IgD-negative memory B cell (primary cell): ENCODE data around the gene ALDH4A1. TPM values are rescaled to one million over a fixed set of nuclear protein-coding genes. Genes with fewer than 3 reads are reported as not detected.

Experiments
- H3K27ac Mint-ChIP-seq, 3 donors: one replicate each; pipeline ENCODE4 v1.8.0; 2020 to 2022; ENCODE audit warnings: mild to moderate bottlenecking in 3 of 3, mixed read lengths in 3 of 3, moderate library complexity in 1 of 3
- H3K27me3 Mint-ChIP-seq: one replicate; pipeline ENCODE4 v1.8.0; 2021; ENCODE audit warnings: mixed read lengths
- H3K36me3 Mint-ChIP-seq: one replicate; pipeline ENCODE4 v1.8.0; 2020; ENCODE audit warnings: mild to moderate bottlenecking, mixed read lengths
- H3K4me1 Mint-ChIP-seq, 3 donors: one replicate each; pipeline ENCODE4 v1.8.0; 2020 to 2022; ENCODE audit warnings: mixed read lengths in 3 of 3, mild to moderate bottlenecking in 1 of 3
- H3K4me3 Mint-ChIP-seq, 4 donors: one replicate each; pipeline ENCODE4 v1.8.0; 2020 to 2022; ENCODE audit warnings: mild to moderate bottlenecking in 4 of 4, mixed read lengths in 4 of 4, moderate library complexity in 3 of 4
- H3K9me3 Mint-ChIP-seq, 3 donors: one replicate each; pipeline ENCODE4 v1.8.0; 2020 to 2021; ENCODE audit warnings: mixed read lengths in 3 of 3, mild to moderate bottlenecking in 1 of 3
- polyA plus RNA-seq: library from polyadenylated mRNA; unstranded; fragments of 300-500 nt; fragmentation: Illumina TruSeq; gene quantifications from one replicate; pipeline ENCODE4 v1.2.3, GENCODE V29; 2021

The ALDH4A1 gene
- polyA plus RNA-seq, 1 donor from 2014 or later, result 2.8 TPM

DNA sequence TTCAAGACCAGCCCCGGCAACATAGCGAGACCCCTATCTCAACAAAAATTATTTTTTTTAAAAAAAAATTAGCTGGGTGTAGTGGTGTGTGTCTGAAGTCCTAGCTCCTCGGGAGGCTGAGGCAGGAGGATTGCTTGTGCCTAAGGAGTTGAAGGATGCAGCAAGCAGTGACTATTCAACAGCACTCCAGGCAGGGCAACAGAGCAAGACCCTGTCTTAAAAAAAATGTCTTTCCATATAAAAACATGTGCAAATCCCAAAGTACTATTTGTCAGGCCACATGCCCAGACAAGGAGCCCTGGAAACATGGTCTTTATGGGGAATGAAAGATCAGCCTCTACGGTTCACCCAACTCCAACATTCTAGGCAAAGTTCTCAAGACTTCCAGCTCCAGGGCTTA, 40.8 kb upstream of the ALDH4A1 start:
- Mint-ChIP-seq H3K36me3 (peaks cover 5% of the 10 kb centered on the region), H3K27ac (no peak overlapping the region), H3K9me3 (no peaks in the 10 kb centered on the region), H3K27me3 (no peaks in the 10 kb centered on the region), H3K4me3 (no peak overlapping the region), H3K4me1 (peaks cover 18 to 38% (median 33%) of the 10 kb centered on the region in 3 donors)

GRCh38 chr1:18942340-18942739, 40.0 kb upstream of the ALDH4A1 start:
- Mint-ChIP-seq H3K4me3 (no peak overlapping the region), H3K27me3 (no peaks in the 10 kb centered on the region), H3K36me3 (peaks cover 5% of the 10 kb centered on the region), H3K4me1 (peaks cover 13 to 30% (median 28%) of the 10 kb centered on the region in 3 donors), H3K9me3 (no peaks in the 10 kb centered on the region), H3K27ac (no peak overlapping the region)

GRCh38 chr1:18941221-18942141, 39.1 kb upstream of the ALDH4A1 start:
- Mint-ChIP-seq H3K4me3 (no peak overlapping the region), H3K9me3 (no peaks in the 10 kb centered on the region), H3K27me3 (no peaks in the 10 kb centered on the region), H3K27ac (peak overlapping the region in 1 of 3 donors; percentile 23), H3K4me1 (peaks cover 18 to 28% (median 23%) of the 10 kb centered on the region in 3 donors), H3K36me3 (peaks cover 5% of the 10 kb centered on the region)

DNA sequence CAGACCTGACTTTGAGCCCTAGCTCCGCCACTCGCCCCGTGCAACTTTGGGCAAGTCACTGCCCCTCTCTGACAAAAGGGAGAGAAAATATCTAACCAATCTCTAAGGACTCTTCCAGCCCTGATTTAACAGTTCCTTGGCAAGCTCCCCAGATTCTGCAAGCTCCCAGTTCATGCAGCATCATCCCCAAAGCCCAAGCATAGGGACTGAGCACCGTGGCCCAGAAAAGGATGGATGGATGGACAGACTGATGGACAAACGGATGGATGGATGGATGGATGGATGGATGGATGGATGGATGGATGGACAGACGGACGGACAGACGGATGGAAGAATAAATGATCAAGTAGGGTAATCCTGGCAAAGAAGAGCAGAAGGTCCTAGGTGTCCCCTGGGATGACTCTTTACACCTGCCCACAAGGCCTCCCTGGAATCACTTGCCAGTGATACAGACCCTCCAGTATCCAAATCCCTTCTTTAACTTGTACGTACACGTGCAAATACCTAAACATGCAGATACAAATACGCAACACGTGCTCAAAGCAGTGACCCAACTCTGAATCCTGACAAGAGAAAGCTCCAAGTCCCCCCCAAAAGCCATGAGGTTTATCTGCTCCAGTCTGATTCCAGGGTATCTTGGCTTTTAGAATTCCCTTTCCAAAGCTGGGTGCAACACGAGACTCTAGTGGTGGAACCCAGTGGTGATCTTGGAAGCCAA, 38.1 kb upstream of the ALDH4A1 start:
- H3K36me3 Mint-ChIP-seq, result peaks cover 5% of the 10 kb centered on the region
- no peak overlapping the region for H3K4me3 Mint-ChIP-seq

GRCh38 chr1:18939398-18940302, 37.3 kb upstream of the ALDH4A1 start:
- Mint-ChIP-seq H3K27me3 (no peaks in the 10 kb centered on the region), H3K36me3 (peaks cover 4% of the 10 kb centered on the region), H3K9me3 (no peaks in the 10 kb centered on the region), H3K27ac (peak overlapping the region in 1 of 3 donors; percentile 76), H3K4me3 (no peak overlapping the region), H3K4me1 (peaks cover 13 to 24% (median 16%) of the 10 kb centered on the region in 3 donors)

More for the DNA sequence above, 38.1 kb upstream of the ALDH4A1 start:
- H3K9me3 Mint-ChIP-seq, result no peaks in the 10 kb centered on the region
- H3K27ac Mint-ChIP-seq, result peak overlapping the region in 1 of 3 donors; percentile 66
- H3K4me1 Mint-ChIP-seq, result peaks cover 18 to 24% (median 19%) of the 10 kb centered on the region in 3 donors
- no peaks in the 10 kb centered on the region for H3K27me3 Mint-ChIP-seq

GRCh38 chr1:18938707-18939070, 36.3 kb upstream of the ALDH4A1 start:
- peaks cover 9 to 18% (median 13%) of the 10 kb centered on the region in 3 donors for H3K4me1 Mint-ChIP-seq
- no peak overlapping the region for H3K4me3 Mint-ChIP-seq
- no peaks in the 10 kb centered on the region for H3K9me3 Mint-ChIP-seq
- H3K27ac Mint-ChIP-seq, result no peak overlapping the region
- H3K27me3 Mint-ChIP-seq, result no peaks in the 10 kb centered on the region
- H3K36me3 Mint-ChIP-seq, result peaks cover 3% of the 10 kb centered on the region

GRCh38 chr1:18938008-18938706, 35.8 kb upstream of the ALDH4A1 start:
- Mint-ChIP-seq H3K27me3 (no peaks in the 10 kb centered on the region), H3K36me3 (peaks cover 3% of the 10 kb centered on the region), H3K27ac (no peak overlapping the region), H3K4me1 (peaks cover 9 to 17% (median 9%) of the 10 kb centered on the region in 3 donors), H3K9me3 (no peaks in the 10 kb centered on the region), H3K4me3 (peak overlapping the region in 1 of 4 donors; percentile 37)

- H3K27ac Mint-ChIP-seq, result no peak overlapping the region
- H3K4me3 Mint-ChIP-seq, result no peak overlapping the region
- H3K27me3 Mint-ChIP-seq, result no peaks in the 10 kb centered on the region
- H3K9me3 Mint-ChIP-seq, result no peaks in the 10 kb centered on the region
- peaks cover 3% of the 10 kb centered on the region for H3K36me3 Mint-ChIP-seq
- H3K4me1 Mint-ChIP-seq, result peaks cover 7 to 22% (median 13%) of the 10 kb centered on the region in 3 donors
These were observed 35.2 kb upstream of the ALDH4A1 start for GRCh38 chr1:18937539-18937938.

GRCh38 chr1:18936814-18937481, 34.6 kb upstream of the ALDH4A1 start:
- H3K27me3 Mint-ChIP-seq, result no peaks in the 10 kb centered on the region
- peaks cover 3% of the 10 kb centered on the region for H3K36me3 Mint-ChIP-seq
- H3K27ac Mint-ChIP-seq, result peak overlapping the region in 1 of 3 donors; percentile 66
- H3K9me3 Mint-ChIP-seq, result no peaks in the 10 kb centered on the region
- peaks cover 12 to 28% (median 19%) of the 10 kb centered on the region in 3 donors for H3K4me1 Mint-ChIP-seq
- no peak overlapping the region for H3K4me3 Mint-ChIP-seq

DNA sequence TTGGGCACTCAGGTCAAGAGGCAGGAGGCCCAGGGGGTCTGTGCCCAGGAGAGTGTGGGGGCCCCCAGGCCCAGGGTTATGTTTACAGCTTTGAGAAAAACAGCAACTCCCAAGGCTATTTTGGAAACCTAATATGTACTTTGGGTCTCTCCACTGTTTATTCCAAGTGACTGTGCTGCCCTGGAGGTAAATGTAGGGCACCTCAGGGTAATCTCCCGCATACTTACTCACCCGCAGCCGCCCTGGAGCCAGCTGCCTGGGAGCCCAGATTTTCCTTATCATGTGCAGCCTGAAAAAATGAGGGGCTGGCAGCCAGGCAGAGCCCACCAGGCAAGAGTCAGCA, 34.1 kb upstream of the ALDH4A1 start:
- Mint-ChIP-seq H3K36me3 (peaks cover 3% of the 10 kb centered on the region), H3K27ac (peak overlapping the region in 1 of 3 donors; percentile 66), H3K27me3 (no peaks in the 10 kb centered on the region), H3K4me3 (no peak overlapping the region), H3K9me3 (no peaks in the 10 kb centered on the region), H3K4me1 (peaks cover 18 to 33% (median 24%) of the 10 kb centered on the region in 3 donors)

DNA sequence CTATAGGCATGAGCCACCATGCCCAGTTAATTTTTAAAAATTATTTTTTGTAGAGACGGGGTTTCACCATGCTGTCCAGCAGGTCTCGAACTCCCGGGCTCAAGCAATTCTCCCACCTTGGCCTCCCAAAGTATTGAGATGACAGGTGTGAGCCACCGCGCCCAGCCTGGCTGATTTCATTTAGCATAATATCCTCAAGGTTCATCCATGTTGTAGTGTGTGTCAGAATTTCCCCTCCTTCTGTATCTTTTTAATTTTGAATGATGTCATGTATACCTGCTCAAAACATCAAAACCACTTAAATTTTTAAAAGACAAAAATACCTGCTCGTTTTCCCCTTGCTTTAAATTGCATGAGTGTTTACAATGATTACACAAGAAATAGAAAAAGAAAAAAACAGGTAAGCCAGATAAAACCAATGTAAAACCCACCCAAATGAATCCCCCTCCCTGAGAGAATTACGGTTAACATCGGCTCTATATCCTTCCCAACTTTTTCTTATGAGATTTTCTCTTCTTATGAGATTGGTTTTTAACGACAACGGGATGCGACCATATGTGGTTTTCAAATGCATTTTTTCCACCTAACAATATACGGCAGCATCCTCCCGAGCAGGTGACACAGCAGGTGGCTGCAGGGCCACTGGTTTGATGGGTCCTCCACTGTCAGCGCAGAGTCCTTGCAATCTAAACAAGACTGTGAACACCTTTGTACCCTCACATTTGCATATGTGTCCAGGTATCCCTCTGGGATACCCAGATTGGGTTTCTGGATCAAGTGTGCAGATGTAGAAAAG, 32.0 kb upstream of the ALDH4A1 start:
- H3K36me3 Mint-ChIP-seq, result no peaks in the 10 kb centered on the region
- H3K4me1 Mint-ChIP-seq, result peaks cover 28 to 40% (median 32%) of the 10 kb centered on the region in 3 donors
- H3K27ac Mint-ChIP-seq, result peak overlapping the region in 1 of 3 donors; percentile 80
- no peaks in the 10 kb centered on the region for H3K27me3 Mint-ChIP-seq
- H3K9me3 Mint-ChIP-seq, result no peaks in the 10 kb centered on the region
- H3K4me3 Mint-ChIP-seq, result no peak overlapping the region

DNA sequence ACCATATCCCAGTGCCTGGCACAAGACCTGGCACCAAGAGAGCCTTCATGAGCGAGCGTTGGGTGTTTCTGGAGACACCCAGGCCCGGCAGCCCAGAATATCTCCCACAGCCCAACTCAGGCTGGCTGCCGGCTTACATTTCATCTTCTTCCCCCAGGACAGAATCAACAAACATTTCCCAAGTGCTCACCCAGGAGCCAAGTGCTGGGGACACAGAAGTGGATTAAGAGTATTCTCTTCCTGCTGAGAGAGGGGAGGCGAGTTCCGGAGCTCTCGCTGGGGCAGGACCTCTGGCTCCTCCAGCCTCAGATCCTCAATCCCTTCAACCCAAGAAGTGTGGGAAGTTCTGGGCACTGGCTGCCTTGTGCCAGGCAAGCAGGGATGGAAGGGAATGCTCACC, 30.5 kb upstream of the ALDH4A1 start:
- H3K36me3 Mint-ChIP-seq, result no peaks in the 10 kb centered on the region
- H3K4me3 Mint-ChIP-seq, result no peak overlapping the region
- H3K27ac Mint-ChIP-seq, result no peak overlapping the region
- H3K4me1 Mint-ChIP-seq, result peaks cover 29 to 53% (median 41%) of the 10 kb centered on the region in 3 donors
- no peaks in the 10 kb centered on the region for H3K27me3 Mint-ChIP-seq
- no peaks in the 10 kb centered on the region for H3K9me3 Mint-ChIP-seq

- peaks cover 34 to 56% (median 45%) of the 10 kb centered on the region in 3 donors for H3K4me1 Mint-ChIP-seq
- H3K27me3 Mint-ChIP-seq, result no peaks in the 10 kb centered on the region
- peak overlapping the region in 1 of 3 donors; percentile 39 for H3K27ac Mint-ChIP-seq
- H3K4me3 Mint-ChIP-seq, result peak overlapping the region in 2 of 4 donors; percentile 70 to 77
- no peaks in the 10 kb centered on the region for H3K9me3 Mint-ChIP-seq
- no peaks in the 10 kb centered on the region for H3K36me3 Mint-ChIP-seq
These were observed 30.0 kb upstream of the ALDH4A1 start for GRCh38 chr1:18932387-18932786.
